ENCODE measurements around the gene ZNF729. TPM values are rescaled to one million over a fixed set of nuclear protein-coding genes. Genes with fewer than 3 reads are reported as not detected.

Gene ZNF729
- total RNA-seq = not detected

DNA sequence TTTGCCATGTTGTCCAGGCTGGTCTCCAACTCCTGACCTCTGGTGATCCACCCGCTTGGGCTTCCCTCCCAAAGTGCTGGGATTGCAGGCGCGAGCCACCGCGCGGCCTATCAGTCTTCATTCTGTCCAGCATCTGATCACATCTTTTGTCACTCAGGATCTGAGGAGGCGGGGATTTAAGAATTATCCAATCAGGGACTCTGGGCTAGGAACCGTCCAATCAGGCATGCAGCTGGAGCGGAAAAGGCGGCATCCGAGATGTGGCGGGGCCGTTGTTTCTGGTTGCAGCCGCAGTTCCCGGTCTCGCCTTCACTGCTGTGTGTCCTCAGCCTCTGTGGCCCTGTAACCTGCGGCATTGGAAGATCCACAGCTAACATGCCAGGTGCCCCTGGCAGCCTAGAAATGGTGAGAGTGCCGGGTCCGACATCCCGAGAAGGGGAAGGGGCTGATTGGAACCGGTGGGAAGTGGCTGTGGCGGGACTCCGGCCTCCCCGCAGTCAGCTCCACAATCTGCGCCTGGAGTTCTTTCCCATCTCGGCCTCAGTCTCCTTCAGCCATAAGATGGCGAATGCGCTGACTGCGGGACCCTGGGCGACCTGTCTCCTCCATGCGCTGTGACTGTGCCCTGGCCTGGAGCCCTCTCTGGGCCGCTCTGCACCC lies at the start of gene ZNF729:
TSS of gene ZNF729 (plus strand) at position 291 of the 660 bp plus-strand sequence. CDS start at position 376, 85 bp downstream.
- DNase-seq = no peak
- no peaks in the 10 kb centered on the region for H3K9me3 ChIP-seq
- TF ChIP-seq CTCF (IDR thresholded peaks at IDR 0.05 in 4 of 5, conservative IDR thresholded peaks at IDR 0.05 in 1 of 5) (no peak), POLR2A (IDR thresholded peaks at IDR 0.05) (no peak)
- in situ Hi-C loops (cut with MboI; ENCODE audit: low sequenced_read_pairs in 4 of 4) (no loop called here), intact Hi-C loops (cut with DNase I; ENCODE audit: low total_unique reads) (no loop called here)
- peak within 1 kb of the TSS in 1 of 4 donors; percentile 25 for H3K4me3 ChIP-seq
- H3K27ac ChIP-seq = no peak within 1 kb of the TSS
- ATAC-seq = no peak
- no peaks in the 10 kb centered on the region for H3K4me1 ChIP-seq
- H3K27me3 ChIP-seq = no peaks in the 10 kb centered on the region
- H3K36me3 ChIP-seq = no peaks in the 10 kb centered on the region

DNA sequence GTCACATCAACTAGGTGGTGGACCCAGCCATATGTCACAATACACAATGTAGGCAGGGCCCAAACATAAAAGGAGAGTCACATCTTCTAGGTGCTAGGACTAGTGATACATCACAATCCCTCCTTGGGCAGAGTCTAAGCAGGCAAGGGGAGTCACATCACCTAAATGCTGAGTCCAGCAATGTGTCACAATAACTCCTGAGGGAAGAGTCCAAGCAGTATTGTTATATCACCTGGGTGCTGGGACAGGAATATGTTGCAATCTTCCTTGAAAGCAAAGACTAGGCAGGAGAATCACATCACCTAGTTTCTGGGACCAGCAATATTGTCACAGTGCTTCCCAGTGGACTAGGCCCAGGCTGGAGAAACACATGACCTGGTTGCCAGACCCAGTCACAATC lies 29.4 kb upstream of the ZNF729 start:
- ATAC-seq = no peak

GRCh38 chr19:22257381-22257780 lies 28.9 kb upstream of the ZNF729 start:
- Histone ChIP-seq H3K9me3 (no peaks in the 10 kb centered on the region), H3K27ac (no peak overlapping the region), H3K27me3 (no peaks in the 10 kb centered on the region), H3K4me1 (no peaks in the 10 kb centered on the region), H3K4me3 (no peak overlapping the region), H3K36me3 (no peaks in the 10 kb centered on the region)
- in situ Hi-C loops (cut with MboI; ENCODE audit: low sequenced_read_pairs in 4 of 4) = no loop called here
- TF ChIP-seq POLR2A (IDR thresholded peaks at IDR 0.05) (no peak), CTCF (IDR thresholded peaks at IDR 0.05 in 4 of 5, conservative IDR thresholded peaks at IDR 0.05 in 1 of 5) (no peak)
- ATAC-seq = no peak
- intact Hi-C loops (cut with DNase I; ENCODE audit: low total_unique reads) = no loop called here
- DNase-seq = no peak

More for the DNA sequence above, 29.4 kb upstream of the ZNF729 start:
- TF ChIP-seq POLR2A (IDR thresholded peaks at IDR 0.05) = no peak
- TF ChIP-seq CTCF (IDR thresholded peaks at IDR 0.05 in 4 of 5, conservative IDR thresholded peaks at IDR 0.05 in 1 of 5) = no peak
- Histone ChIP-seq H3K9me3 (no peaks in the 10 kb centered on the region), H3K27me3 (no peaks in the 10 kb centered on the region), H3K36me3 (no peaks in the 10 kb centered on the region), H3K4me1 (no peaks in the 10 kb centered on the region), H3K27ac (no peak overlapping the region), H3K4me3 (no peak overlapping the region)
- intact Hi-C loops (cut with DNase I; ENCODE audit: low total_unique reads) (no loop called here), in situ Hi-C loops (cut with MboI; ENCODE audit: low sequenced_read_pairs in 4 of 4) (no loop called here)
- DNase-seq = no peak

DNA sequence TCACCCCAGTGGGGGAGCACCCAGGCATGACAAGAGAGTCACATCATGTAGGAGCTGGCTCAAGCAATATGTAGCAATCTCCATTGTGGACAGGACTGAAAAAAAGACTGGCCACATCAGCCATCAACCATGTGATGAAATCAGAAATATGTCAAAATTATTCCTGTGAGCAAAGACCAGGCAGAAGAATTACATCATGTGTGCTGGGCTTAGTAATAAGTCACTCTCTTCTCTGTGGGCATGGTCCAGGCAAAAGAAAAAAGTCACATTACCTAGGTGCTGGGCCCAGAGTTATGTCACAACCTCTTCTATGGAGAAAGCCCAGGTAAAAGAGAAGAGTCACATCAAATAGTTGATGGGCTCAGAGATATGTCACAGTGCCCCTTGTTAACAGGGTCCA lies 28.3 kb upstream of the ZNF729 start:
- no peak overlapping the region for H3K4me3 ChIP-seq
- H3K27me3 ChIP-seq = no peaks in the 10 kb centered on the region
- no peaks in the 10 kb centered on the region for H3K9me3 ChIP-seq
- no peaks in the 10 kb centered on the region for H3K36me3 ChIP-seq
- ATAC-seq = no peak
- H3K27ac ChIP-seq = no peak overlapping the region
- H3K4me1 ChIP-seq = no peaks in the 10 kb centered on the region
- intact Hi-C loops (cut with DNase I; ENCODE audit: low total_unique reads) = no loop called here
- in situ Hi-C loops (cut with MboI; ENCODE audit: low sequenced_read_pairs in 4 of 4) = no loop called here
- TF ChIP-seq POLR2A (IDR thresholded peaks at IDR 0.05) (no peak), CTCF (IDR thresholded peaks at IDR 0.05 in 4 of 5, conservative IDR thresholded peaks at IDR 0.05 in 1 of 5) (no peak)
- DNase-seq = no peak

DNA sequence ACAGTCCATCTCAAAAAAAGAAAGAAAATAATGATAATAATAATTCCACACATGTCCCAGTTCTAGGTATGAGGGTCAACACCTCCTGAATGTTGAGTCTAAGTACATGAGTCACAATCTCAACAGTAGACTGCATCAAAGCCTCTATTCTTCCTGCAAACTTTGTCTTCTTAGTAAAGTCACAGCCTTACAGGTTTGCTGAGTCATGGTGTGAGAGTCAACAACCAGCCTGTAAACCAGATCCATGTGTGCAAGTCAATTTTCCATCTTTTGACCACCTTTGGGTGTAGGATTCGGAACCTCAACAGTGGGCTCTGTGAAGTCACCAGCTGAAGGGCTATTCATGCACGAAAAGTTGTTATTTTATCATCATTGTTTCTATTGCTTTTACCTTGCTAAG lies 25.7 kb upstream of the ZNF729 start:
- Histone ChIP-seq H3K9me3 (no peaks in the 10 kb centered on the region), H3K27me3 (no peaks in the 10 kb centered on the region), H3K4me3 (no peak overlapping the region), H3K4me1 (no peaks in the 10 kb centered on the region), H3K36me3 (no peaks in the 10 kb centered on the region), H3K27ac (no peak overlapping the region)
- TF ChIP-seq CTCF (IDR thresholded peaks at IDR 0.05 in 4 of 5, conservative IDR thresholded peaks at IDR 0.05 in 1 of 5) (no peak), POLR2A (IDR thresholded peaks at IDR 0.05) (no peak)
- intact Hi-C loops (cut with DNase I; ENCODE audit: low total_unique reads) (no loop called here), in situ Hi-C loops (cut with MboI; ENCODE audit: low sequenced_read_pairs in 4 of 4) (no loop called here)
- DNase-seq = no peak
- no peak for ATAC-seq
